Body of pancreas (tissue), 4 donors: ENCODE measurements around the gene YARS2.

Source experiments
- CTCF ChIP-seq, 7 experiments: fragments of 450-650 bp in 4 of 7; fragments of 200-600 bp in 3 of 7; sonication (generic) in 3 of 7; IDR thresholded peaks; one replicate each; pipeline ENCODE4 v1.5.1; 2016 to 2019; ENCODE audit warnings: antibody characterized with exemption in 7 of 7
- POLR2A ChIP-seq, 3 donors: fragments of 450-650 bp; IDR thresholded peaks; one replicate each; pipeline ENCODE4 v1.6.1; 2016; ENCODE audit warnings: antibody characterized with exemption in 3 of 3, mild to moderate bottlenecking in 2 of 3

- TF ChIP-seq CTCF (IDR thresholded peaks at IDR 0.05) (no peak), POLR2A (IDR thresholded peaks at IDR 0.05) (no peak)
Observed at GRCh38 chr12:32737715-32738114, 18.0 kb downstream of the YARS2 start.
